Measurements from ENCODE around the gene TEX35.
"Not testable (repeated sequence)": the region's sequence is repeated elsewhere in the genome, so short reads cannot be mapped to it uniquely, and the experiment has no call there.

Gene TEX35

GRCh38 chr1:178495158-178495557, 17.8 kb upstream of the TEX35 start:
- DNase-seq = no peak

- no peak for DNase-seq
These were observed 17.0 kb upstream of the TEX35 start for GRCh38 chr1:178495741-178496409.

DNA sequence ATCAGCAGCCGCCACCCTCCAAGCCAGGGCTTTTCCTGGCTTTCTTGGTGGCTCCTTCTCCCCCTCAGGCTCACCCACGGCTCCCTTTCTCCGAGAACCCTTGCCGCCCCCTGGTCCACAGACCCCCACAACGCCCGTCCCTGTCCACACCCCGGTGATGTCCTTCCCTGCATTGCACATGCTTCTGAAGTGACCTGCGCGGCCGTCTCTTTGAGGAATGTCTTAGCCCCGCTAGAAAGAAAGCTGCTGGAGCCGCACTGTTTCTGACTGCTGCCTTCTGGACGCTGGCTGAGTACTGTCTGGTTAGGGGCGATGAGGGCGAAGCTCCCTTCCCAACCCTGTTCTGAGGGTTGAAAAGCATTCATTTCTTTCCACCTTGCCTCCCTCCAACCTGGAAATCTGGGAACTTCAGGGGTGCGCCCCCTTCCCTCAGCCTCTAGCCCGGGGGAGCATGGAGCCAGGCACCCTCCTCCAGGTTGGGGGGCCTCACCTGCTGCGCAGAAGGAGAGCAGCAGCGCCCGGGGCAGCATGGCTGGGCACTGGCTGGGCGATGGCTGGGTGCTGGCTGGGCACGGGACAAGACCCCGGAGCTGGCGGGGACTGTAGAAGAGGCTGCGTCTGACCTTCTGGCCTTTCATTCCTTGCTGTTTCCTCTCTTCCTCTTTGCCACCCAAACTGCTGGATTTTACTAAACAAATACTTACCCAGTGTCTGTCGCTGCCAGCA, 16.3 kb upstream of the TEX35 start, which contains the start of gene CLEC20A:
Gene CLEC20A, minus strand, starts transcription at position 555 of the 726 bp plus-strand sequence. Its CDS starts 25 bp downstream, at position 530.
- DNase-seq = no peak

DNA sequence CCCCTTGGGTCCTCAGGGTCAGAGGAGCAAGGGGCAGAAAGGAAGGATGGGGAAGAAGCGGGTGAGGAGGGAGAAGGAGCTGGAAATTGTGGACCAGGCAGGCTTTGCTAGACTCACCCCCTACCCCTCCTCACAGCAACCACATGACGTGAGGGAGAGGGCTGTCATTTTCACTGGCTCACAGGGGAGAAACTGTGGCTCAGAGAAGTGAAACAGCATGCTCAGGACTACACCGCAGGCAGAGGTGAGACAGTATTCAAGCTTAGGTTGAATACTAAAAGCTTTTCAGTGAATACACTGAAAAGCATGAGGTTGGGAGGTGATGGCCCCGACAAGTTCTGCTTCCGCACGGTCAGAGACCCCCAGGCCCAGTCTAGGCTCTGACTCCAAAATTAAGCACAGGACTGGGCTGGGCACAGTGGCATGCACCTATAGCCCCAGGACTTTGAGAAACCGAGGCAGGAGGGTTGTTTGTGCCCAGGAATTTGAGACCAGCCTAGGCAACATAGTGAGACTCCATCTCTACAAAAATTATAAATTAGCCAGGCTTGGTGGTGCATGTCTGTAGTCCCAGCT, 14.9 kb upstream of the TEX35 start:
- no peak for DNase-seq

GRCh38 chr1:178498896-178499675, 13.8 kb upstream of the TEX35 start:
- DNase-seq = no peak

- DNase-seq = no peak
These were observed 12.7 kb upstream of the TEX35 start for GRCh38 chr1:178500091-178500770.

DNA sequence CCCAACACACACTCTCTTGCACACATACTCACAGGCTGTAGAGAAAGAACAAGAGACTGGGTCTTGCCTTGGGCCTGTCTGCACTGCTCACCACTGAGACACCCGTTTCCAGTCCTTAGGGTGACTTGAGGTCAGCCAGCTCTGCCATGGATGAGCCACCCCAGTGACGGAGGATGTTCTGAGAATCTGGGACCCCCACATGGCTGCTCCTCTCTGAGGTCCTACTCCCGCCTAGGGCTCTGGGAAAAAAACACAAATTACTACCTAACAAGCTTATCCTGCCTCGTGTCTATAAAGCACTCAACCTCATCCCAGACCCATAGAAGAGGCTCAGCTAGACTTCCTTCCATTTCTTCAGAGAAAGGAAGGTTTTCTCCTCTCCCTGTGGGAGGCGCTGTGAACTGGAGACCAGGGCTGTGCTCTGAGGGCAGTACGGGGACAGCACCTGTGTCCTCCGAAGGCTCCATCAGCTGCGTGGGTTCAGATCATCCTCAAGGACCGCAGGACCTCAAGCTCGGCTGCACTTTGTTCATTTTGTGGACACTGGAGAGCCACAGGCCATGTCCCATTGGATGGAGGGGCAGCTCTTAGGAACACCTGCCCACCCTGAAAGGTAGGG, 11.9 kb upstream of the TEX35 start:
- no peak for DNase-seq

DNA sequence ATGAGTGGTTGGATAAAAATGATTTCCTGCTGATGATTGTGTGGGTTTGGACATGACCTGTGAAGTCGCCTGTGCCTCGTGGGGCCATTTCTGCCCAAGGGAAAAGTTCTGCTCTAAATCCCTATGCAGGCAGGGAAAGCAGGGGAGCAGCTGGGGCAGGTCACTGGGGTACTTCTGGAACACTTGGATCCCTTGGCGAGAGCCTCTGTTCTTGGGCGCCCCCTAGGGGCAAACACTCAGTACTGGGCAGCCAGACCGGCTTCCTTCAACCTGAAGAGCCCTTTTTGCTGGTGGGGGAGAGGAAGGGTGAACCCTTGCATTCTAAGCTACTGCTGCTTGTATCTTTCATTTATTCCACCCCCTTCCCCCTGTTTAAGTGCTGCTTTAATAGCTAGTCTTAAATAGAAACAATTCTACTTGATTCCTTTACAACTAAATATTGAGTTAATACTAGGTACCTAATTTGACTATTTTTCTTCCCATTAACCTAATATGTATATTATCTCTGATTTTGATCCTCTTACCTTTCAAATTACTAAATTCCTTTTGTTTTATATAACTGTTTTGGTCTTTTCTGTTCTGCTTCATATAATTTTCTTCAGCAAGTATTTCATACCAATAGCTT, 11.1 kb upstream of the TEX35 start:
- DNase-seq = peak; percentile 59

- DNase-seq = no peak
These were observed 10.6 kb upstream of the TEX35 start for GRCh38 chr1:178502330-178502714.

DNA sequence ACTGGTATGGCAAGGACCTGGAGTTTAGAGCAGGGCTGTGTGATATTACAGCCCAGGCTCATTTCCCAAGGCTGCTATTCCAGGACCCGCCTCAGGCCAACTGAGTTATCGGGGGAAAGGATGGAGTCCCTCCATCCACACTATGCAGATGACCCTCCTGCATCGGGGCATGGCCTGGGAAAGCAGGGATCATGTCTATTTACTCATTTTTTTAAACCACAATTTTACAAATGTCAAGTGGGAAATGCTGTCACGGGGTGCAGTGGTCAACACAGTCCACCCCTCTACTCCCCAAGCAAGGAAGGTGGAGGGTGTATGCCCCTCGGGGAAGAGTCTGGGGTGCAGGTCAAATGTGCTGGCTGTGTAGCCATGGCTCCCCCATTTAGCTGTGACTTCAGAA, 10.1 kb upstream of the TEX35 start:
- DNase-seq = no peak

DNA sequence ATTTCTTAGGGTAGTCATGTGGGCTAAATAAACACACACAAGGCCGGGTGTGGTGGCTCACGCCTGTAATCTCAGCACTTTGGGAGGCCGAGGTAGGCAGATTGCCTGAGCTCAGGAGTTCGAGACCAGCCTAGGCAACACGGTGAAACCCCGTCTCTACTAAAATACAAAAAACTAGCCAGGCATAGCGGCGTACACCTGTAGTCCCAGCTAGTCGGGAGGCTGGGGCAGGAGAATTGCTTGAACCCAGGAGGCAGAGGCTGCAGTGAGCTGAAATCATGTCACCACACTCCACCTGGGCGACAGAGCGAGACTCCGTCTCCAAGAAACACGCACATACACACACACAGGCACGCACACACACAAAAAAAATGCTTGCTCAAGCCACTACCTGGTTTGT, 9.6 kb upstream of the TEX35 start:
- DNase-seq = not testable (repeated sequence)

DNA sequence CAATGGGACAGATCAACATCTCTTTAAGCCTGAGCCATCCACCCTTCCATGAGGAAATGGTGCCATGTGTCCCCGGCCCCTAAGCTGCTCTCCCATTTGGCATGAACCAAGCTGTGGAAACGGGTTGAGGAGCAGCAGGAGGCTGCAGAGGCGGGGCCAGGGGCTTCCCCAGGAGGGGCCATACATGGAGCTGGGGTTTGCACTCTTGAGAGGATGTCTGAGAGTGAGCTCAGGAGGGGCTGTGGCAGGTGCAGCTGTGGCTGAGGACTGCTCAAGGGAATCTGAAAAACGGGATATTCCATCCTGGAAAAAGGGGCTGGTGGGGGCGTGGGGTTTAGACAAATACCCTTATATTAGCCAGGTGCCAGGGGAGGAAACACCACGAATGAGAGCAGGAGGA, 9.1 kb upstream of the TEX35 start:
- DNase-seq = no peak

GRCh38 chr1:178504286-178504685, 8.6 kb upstream of the TEX35 start:
- DNase-seq = no peak

DNA sequence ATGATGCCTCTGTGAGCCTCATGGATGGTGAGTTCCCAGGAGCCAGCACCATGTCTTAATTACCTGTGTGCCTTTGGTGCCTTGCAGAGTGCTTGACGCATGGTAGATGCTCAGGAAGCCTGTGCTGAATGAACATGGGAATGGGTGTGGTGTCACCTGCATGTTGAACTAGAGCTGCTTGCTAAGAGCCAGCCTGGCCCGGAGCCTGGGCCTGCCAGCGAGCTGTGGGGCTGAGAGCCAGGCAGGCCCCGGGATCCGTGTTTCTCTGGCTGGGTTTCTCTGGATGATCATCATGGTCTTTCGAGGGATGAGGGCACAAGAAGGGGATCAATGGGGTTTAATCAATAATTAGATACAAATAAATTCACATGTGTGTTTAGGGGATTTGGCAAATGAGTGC, 6.7 kb upstream of the TEX35 start:
- DNase-seq = no peak

DNA sequence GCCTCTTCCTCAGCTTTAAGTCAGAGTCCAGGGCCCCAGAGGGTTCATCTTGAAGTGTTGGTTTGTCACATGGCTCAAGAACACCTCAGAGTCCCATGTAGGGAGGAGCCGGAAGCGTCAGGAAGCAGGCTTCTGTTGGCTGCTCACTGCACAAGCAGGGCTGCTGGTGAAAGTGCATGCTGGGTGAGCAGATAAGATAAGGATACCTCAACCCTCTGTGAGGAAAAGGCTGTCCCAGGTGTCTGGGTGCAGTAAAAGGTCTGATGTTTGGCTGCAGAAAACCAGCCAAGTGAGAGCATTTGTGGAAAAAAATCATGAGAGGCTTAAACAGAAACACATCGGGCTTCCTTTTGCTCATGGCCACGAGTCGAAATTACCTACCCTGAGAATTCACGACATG, 6.2 kb upstream of the TEX35 start:
- DNase-seq = no peak

DNA sequence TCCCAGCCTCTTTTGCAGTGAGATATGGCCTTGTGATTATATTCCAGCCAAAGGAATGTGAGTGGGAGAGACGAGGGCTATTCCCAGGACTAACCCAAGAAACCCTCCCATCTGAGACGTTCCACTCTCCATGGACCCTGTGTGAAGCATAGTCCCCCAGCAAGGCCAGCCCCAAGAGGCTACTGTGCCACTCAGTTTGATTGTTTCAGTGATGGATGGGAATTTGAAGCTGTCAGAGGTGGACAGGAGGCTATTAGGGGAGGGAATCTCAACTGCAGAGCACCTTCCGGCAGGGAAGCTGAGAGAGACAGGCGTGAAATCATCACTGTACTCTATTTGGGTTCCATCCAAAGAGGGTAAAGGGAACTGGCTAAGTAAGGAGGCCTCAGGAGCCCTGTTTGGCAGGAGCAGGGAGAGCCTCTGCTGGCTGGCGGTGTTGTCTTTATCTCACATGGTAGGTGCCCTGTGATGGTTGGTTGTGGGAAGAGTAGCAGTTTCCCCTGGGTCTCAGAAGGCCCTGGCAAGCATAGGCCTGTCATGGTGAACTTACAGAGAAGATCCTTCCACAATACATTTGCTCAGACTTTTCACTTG, 3.4 kb upstream of the TEX35 start:
- DNase-seq = no peak

GRCh38 chr1:178510155-178510554, 2.8 kb upstream of the TEX35 start:
- no peak for DNase-seq

DNA sequence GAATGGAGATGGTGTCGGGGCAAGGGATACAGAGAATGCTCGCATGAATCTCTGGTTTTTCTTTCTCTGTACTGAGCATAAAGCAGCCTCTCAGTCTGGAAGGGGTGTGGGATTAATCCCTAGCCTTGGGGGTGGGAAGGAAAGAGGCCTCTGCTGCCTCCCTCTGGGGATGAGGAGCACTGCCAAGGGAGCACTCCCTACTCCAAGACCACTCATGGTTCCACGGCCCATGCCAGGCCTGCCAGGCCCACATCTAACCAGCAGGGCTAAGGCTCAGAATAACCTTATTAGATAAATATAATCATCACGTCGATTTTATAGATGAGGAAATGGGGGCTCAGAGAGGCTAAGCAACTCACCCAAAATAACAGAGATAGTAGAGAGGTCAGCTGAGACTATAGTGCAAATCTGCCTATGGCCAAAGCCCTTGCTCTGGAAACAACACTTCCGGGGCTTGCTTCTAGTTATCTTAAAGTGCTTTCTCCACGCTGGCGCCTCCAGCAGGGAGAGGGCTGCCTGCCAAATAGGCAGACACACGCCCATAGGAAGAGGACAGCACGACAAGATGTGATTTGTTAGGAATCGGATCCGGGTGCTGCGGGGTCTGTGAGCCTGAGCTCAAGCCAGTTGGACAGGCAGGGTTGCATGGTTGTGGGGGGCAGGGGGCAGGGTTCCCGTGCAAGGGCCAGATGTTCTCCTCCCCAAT, 522 bp downstream of the TEX35 start:
- DNase-seq = peak; percentile 39

GRCh38 chr1:178516110-178516509, 3.2 kb downstream of the TEX35 start:
- DNase-seq = no peak

DNA sequence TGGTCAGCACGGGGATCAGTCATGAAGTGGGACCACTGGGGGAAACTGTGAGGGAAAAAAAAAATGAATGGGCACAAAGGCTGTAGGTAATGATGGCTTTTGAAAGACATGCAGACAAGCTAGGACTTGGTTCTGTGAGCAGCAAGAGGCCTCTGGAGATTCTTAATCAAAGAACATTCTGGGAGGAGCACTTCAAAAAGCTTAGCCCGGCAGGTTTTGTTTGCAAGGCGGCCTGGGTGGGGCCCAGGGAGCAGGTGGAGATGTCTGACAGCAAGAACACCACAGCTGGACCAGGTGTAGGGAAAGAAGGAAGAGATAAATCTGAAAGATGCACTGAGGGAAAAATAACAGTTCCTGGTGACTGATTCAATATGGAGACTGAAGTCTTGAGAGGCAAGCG, 6.0 kb downstream of the TEX35 start:
- no peak for DNase-seq

DNA sequence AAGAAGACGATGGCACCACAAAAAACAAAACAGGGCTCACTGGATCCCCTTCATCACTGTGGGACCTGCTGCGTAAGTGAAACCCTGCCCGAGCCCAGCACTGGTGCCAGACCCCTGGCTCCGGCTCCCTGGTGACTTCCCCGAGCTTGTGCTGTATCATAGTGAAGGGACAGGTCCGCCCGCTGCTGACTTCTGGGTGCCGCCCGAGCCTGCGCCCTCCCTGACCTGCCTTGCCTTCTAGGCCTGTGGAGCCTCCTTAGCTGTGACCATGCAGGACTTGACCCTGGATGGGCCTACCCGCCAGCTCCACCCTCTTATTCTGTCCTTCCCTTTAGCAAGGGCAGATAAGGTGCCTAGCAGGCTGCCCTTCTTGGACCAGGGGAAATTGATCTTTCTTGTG, 7.9 kb downstream of the TEX35 start:
- no peak for DNase-seq
